GM18868 (cell line): ENCODE data around the gene HTRA2.

Source experiments
- ATAC-seq: cut with Tn5 transposase; IDR thresholded peaks from one replicate; pipeline ENCODE4 v1.9.1; 2021; ENCODE audit warnings: mild to moderate bottlenecking, moderate library complexity; ENCODE audit not compliant: unreplicated experiment

HTRA2 gene

GRCh38 chr2:74536166-74536950, 6.6 kb downstream of the HTRA2 start:
- ATAC-seq, result no peak

GRCh38 chr2:74537140-74537539, 7.4 kb downstream of the HTRA2 start:
- ATAC-seq, result no peak

GRCh38 chr2:74538881-74539339, 9.2 kb downstream of the HTRA2 start:
- ATAC-seq, result peak; percentile 77

GRCh38 chr2:74540291-74540690, 10.6 kb downstream of the HTRA2 start:
- no peak for ATAC-seq

- no peak for ATAC-seq
Observed at GRCh38 chr2:74542978-74543377, 13.2 kb downstream of the HTRA2 start.

- ATAC-seq, result no peak
Observed at GRCh38 chr2:74544634-74545033, 14.9 kb downstream of the HTRA2 start.

GRCh38 chr2:74546004-74546403, 16.3 kb downstream of the HTRA2 start:
- no peak for ATAC-seq

GRCh38 chr2:74548285-74548899, 18.7 kb downstream of the HTRA2 start:
- ATAC-seq, result no peak

GRCh38 chr2:74548900-74549826, 19.4 kb downstream of the HTRA2 start:
- ATAC-seq, result peak; percentile 38

- no peak for ATAC-seq
Observed at GRCh38 chr2:74550231-74550630, 20.5 kb downstream of the HTRA2 start.

GRCh38 chr2:74551530-74551929, 21.8 kb downstream of the HTRA2 start:
- ATAC-seq, result no peak

GRCh38 chr2:74551942-74552913, 22.5 kb downstream of the HTRA2 start:
- ATAC-seq, result no peak

GRCh38 chr2:74552914-74553811, 23.4 kb downstream of the HTRA2 start:
- ATAC-seq, result no peak

GRCh38 chr2:74553892-74554819, 24.4 kb downstream of the HTRA2 start, which contains the start of the genes DOK1 and LOXL3:
DOK1 (plus strand) TSS chr2:74554720; CDS start chr2:74554755, 35 bp downstream.
LOXL3 (minus strand) TSS chr2:74553942; CDS start chr2:74552634, 1,308 bp downstream.
- peak; percentile 61 for ATAC-seq

GRCh38 chr2:74554820-74555531, 25.2 kb downstream of the HTRA2 start:
- peak; percentile 38 for ATAC-seq

GRCh38 chr2:74555610-74556103, 25.9 kb downstream of the HTRA2 start:
- no peak for ATAC-seq

GRCh38 chr2:74556159-74556558, 26.4 kb downstream of the HTRA2 start:
- no peak for ATAC-seq
